Thoracic aorta (tissue), 2 donors: ENCODE data around the gene PCNX4. TPM values are rescaled to one million over a fixed set of nuclear protein-coding genes. Genes with fewer than 3 reads are reported as not detected.

Source experiments
- ATAC-seq: fragments of 150-250 bp; one replicate; pipeline ENCODE4 v1.8.0; 2017; ENCODE audit warnings: low read depth; ENCODE audit not compliant: insufficient number of reproducible peaks, low FRiP score
- DNase-seq: peaks from one replicate; pipeline ENCODE4 v3.0.0-alpha.2; 2020; ENCODE audit warnings: low spot score
- H3K27ac ChIP-seq, 2 donors: fragments of 200-600 bp; sonication (generic); 1 replicate in 1 of 2; 2 replicates in 1 of 2; pipeline ENCODE4 v1.5.1; 2016; ENCODE audit warnings: mild to moderate bottlenecking in 2 of 2, moderate library complexity in 2 of 2
- H3K27me3 ChIP-seq: fragments of 200-600 bp; sonication (generic); replicated peaks from 2 replicates; pipeline ENCODE4 v1.6.0; 2016; ENCODE audit warnings: mild to moderate bottlenecking; ENCODE audit not compliant: insufficient read depth
- H3K36me3 ChIP-seq: fragments of 200-600 bp; sonication (generic); one replicate; pipeline ENCODE4 v1.5.1; 2016
- H3K4me1 ChIP-seq, 2 donors: fragments of 200-600 bp; sonication (generic); 1 replicate in 1 of 2; 2 replicates in 1 of 2; pipeline versions ENCODE4 v1.5.1 to v1.6.0; 2016; ENCODE audit warnings: low read depth in 2 of 2, mild to moderate bottlenecking in 1 of 2; ENCODE audit not compliant: control insufficient read depth in 1 of 2
- H3K4me3 ChIP-seq: fragments of 200-600 bp; sonication (generic); 2 replicates; pipeline ENCODE4 v1.5.1; 2016; ENCODE audit warnings: mild to moderate bottlenecking
- H3K9me3 ChIP-seq: fragments of 200-600 bp; sonication (generic); 2 replicates; pipeline ENCODE4 v1.5.1; 2016
- CTCF ChIP-seq: fragments of 200-600 bp; sonication (generic); IDR thresholded peaks from one replicate; pipeline ENCODE4 v1.5.1; 2019; ENCODE audit warnings: antibody characterized with exemption
- total RNA-seq, 2 donors: library from RNA; depleted of rRNA; stranded (reverse); fragments of >200 nt; gene quantifications; one replicate each; pipeline versions ENCODE4 v1.1.0 to v1.2.3, GENCODE V29; 2016

PCNX4 gene
- total RNA-seq, 2 donors from 2014 or later = 26.7 to 73.2 TPM

- no peak overlapping the region for H3K27ac ChIP-seq
- no peak overlapping the region for H3K4me3 ChIP-seq
- ATAC-seq (no peak), DNase-seq (no peak)
- H3K9me3 ChIP-seq = peaks cover 8% of the 10 kb centered on the region
- H3K4me1 ChIP-seq = no peaks in the 10 kb centered on the region
- H3K27me3 ChIP-seq = no peaks in the 10 kb centered on the region
- TF ChIP-seq CTCF = no peak
- no peaks in the 10 kb centered on the region for H3K36me3 ChIP-seq
These were observed 103.6 kb downstream of the PCNX4 start for GRCh38 chr14:60195179-60195810.

DNA sequence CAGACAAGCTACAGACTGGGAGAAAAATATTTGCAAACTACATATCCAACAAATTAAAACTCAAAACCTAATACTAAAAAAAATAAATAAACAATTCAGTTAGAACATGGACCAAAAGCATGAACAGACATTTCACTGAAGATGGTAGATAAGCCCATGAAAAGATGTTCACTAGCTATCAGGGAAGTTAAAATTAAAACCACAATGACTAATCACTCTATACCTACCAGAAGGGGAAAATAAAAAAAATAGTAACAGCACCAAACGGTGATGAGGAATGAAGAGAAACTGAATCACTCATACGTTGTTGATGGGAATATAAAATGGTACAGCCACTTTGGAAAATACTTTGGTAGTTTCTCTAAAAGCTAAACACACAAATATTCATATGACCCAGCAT is 104.6 kb downstream of the PCNX4 start:
- Histone ChIP-seq H3K4me1 (no peaks in the 10 kb centered on the region), H3K4me3 (no peak overlapping the region), H3K36me3 (no peaks in the 10 kb centered on the region), H3K27ac (no peak overlapping the region), H3K27me3 (no peaks in the 10 kb centered on the region), H3K9me3 (peaks cover 8% of the 10 kb centered on the region)
- DNase-seq (no peak), ATAC-seq (no peak)
- TF ChIP-seq CTCF = no peak

DNA sequence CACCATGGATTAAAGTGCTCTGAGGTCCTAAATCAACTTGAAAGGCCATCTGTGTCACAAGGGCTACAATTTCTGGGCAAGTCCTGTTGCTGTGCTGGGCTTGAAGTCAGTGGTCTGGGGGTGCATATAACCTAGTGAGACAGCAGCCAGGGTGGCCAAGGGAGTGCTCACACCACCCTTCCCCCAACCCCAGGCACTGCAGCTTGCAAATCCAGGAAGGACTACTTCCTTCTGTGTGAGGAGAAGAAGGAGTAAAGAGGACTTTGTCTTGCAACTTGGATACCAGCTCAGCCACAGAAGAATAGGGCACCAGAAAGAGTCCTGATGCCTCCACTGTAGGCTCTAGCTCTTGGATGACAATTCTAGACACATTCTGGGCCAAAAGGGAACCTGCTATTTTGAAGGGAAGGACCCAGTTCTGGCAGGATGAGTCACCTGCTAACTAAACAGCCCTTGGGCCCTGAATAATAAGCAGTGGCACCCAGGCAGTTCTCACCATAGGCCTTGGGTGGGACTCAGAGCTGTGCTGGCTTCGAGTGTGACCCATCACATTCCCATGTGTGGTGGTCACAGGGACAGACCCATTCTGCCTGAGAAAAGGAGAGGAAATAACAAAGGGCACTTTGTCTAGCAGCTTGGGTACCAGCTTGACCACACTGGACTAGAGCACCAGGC is 106.0 kb downstream of the PCNX4 start:
- Histone ChIP-seq H3K27me3 (no peaks in the 10 kb centered on the region), H3K4me1 (no peaks in the 10 kb centered on the region), H3K36me3 (no peaks in the 10 kb centered on the region), H3K9me3 (peaks cover 8% of the 10 kb centered on the region), H3K4me3 (no peak overlapping the region), H3K27ac (no peak overlapping the region)
- ATAC-seq (no peak), DNase-seq (no peak)
- TF ChIP-seq CTCF = no peak

DNA sequence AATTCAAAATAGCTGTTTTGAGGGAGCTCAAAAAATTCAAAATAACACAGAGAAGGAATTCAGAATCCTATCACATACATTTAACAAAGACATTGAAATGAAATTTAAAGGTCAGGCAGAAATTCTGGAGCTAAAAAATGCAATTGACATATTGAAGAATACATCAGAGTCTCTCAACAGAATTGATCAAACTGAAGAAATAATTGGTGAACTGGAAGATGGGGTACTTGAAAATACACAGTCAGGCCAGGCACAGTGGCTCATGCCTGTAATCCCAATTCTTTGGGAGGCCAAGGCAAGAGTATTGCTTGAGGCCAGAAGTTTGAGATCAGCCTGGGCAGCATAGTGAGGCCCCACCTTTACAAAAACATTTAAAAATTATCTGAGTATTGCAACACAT is 107.6 kb downstream of the PCNX4 start:
- H3K9me3 ChIP-seq = peaks cover 8% of the 10 kb centered on the region
- H3K4me1 ChIP-seq = no peaks in the 10 kb centered on the region
- no peak overlapping the region for H3K27ac ChIP-seq
- no peak for DNase-seq
- no peaks in the 10 kb centered on the region for H3K36me3 ChIP-seq
- H3K27me3 ChIP-seq = no peaks in the 10 kb centered on the region
- ATAC-seq = no peak
- no peak for TF ChIP-seq CTCF
- H3K4me3 ChIP-seq = no peak overlapping the region

GRCh38 chr14:60204104-60204842 is 112.5 kb downstream of the PCNX4 start:
- no peak overlapping the region for H3K27ac ChIP-seq
- no peaks in the 10 kb centered on the region for H3K4me1 ChIP-seq
- DNase-seq (no peak), ATAC-seq (no peak)
- peaks cover 5% of the 10 kb centered on the region for H3K9me3 ChIP-seq
- H3K27me3 ChIP-seq = no peaks in the 10 kb centered on the region
- no peak for TF ChIP-seq CTCF
- no peak overlapping the region for H3K4me3 ChIP-seq
- no peaks in the 10 kb centered on the region for H3K36me3 ChIP-seq
